HG02798 (cell line): ENCODE measurements around the gene KIF21B.

Experiments
- ATAC-seq: cut with Tn5 transposase; IDR thresholded peaks from one replicate; pipeline ENCODE4 v1.9.1; 2021; ENCODE audit warnings: mild to moderate bottlenecking; ENCODE audit not compliant: unreplicated experiment, poor library complexity

The KIF21B gene

GRCh38 chr1:201004154-201004553, 19.4 kb downstream of the KIF21B start:
- ATAC-seq: no peak

- no peak for ATAC-seq
These were observed 21.0 kb downstream of the KIF21B start for GRCh38 chr1:201002510-201002909.

GRCh38 chr1:201001962-201002361, 21.6 kb downstream of the KIF21B start:
- ATAC-seq: no peak

- no peak for ATAC-seq
These were observed 23.1 kb downstream of the KIF21B start for GRCh38 chr1:201000391-201000790.

- no peak for ATAC-seq
These were observed 23.8 kb downstream of the KIF21B start for GRCh38 chr1:200999667-201000066.

- no peak for ATAC-seq
These were observed 25.2 kb downstream of the KIF21B start for GRCh38 chr1:200998323-200998722.

- ATAC-seq: no peak
These were observed 31.0 kb downstream of the KIF21B start for GRCh38 chr1:200992382-200993048.

- ATAC-seq: no peak
These were observed 32.4 kb downstream of the KIF21B start for GRCh38 chr1:200991097-200991614.

GRCh38 chr1:200990114-200990513, 33.4 kb downstream of the KIF21B start:
- ATAC-seq: no peak

- ATAC-seq: no peak
These were observed 34.2 kb downstream of the KIF21B start for GRCh38 chr1:200989337-200989736.

GRCh38 chr1:200988693-200989092, 34.8 kb downstream of the KIF21B start:
- no peak for ATAC-seq

- ATAC-seq: no peak
These were observed 38.0 kb downstream of the KIF21B start for GRCh38 chr1:200985481-200985880.

- no peak for ATAC-seq
These were observed 40.4 kb downstream of the KIF21B start for GRCh38 chr1:200983035-200983561.

- ATAC-seq: no peak
These were observed 41.2 kb downstream of the KIF21B start for GRCh38 chr1:200982071-200982945.

GRCh38 chr1:200981278-200981677, 42.2 kb downstream of the KIF21B start:
- no peak for ATAC-seq

GRCh38 chr1:200980873-200981272, 42.6 kb downstream of the KIF21B start:
- ATAC-seq: no peak

GRCh38 chr1:200980452-200980772, 43.1 kb downstream of the KIF21B start:
- ATAC-seq: no peak

- no peak for ATAC-seq
These were observed 43.7 kb downstream of the KIF21B start for GRCh38 chr1:200979574-200980451.

GRCh38 chr1:200977071-200977754, 46.3 kb downstream of the KIF21B start:
- ATAC-seq: no peak

GRCh38 chr1:200976634-200977033, 46.9 kb downstream of the KIF21B start:
- ATAC-seq: no peak
